H1 (cell line): ENCODE results near the gene SMG9. TPM values are rescaled to one million over a fixed set of nuclear protein-coding genes. Genes with fewer than 3 reads are reported as not detected.

ENCODE experiments used
- CTCF ChIA-PET: fragments of 300-600 bp; sonication (Branson Sonifier 250); formaldehyde crosslinking; loops from one replicate; lab custom pipeline; 2021; ENCODE audit not compliant: partially characterized antibody; lab: Charles Lee
- POLR2A ChIA-PET: fragments of 300-600 bp; sonication (Branson Sonifier 250); formaldehyde crosslinking; loops from one replicate; lab custom pipeline; 2021; ENCODE audit warnings: inconsistent platforms; ENCODE audit not compliant: partially characterized antibody; lab: Charles Lee
- DNase-seq, 2 experiments: peaks; one replicate each; pipeline versions ENCODE4 v3.0.0 to v3.0.0-alpha.2; 2010 to 2022; ENCODE audit warnings: low spot score in 2 of 2, low read depth in 1 of 2, mixed read lengths in 1 of 2
- FAIRE-seq: peaks from 2 replicates; lab custom pipeline; 2011; peaks lifted over from hg19 to GRCh38; lab: Jason Lieb, UNC
- H2AFZ ChIP-seq: 2 replicates; pipeline ENCODE4 v1.8.1; 2012; ENCODE audit warnings: low read length, inconsistent platforms
- H2AK5ac ChIP-seq: 2 replicates; pipeline ENCODE4 v1.6.1; 2013; ENCODE audit warnings: low read depth, low read length
- H2BK120ac ChIP-seq: replicated peaks from 2 replicates; pipeline ENCODE3; 2013; ENCODE audit warnings: low read depth, low read length, inconsistent platforms
- H2BK12ac ChIP-seq: 2 replicates; pipeline ENCODE4 v1.6.1; 2013; ENCODE audit warnings: low read depth, low read length
- H2BK15ac ChIP-seq: 2 replicates; pipeline ENCODE4 v1.6.1; 2013; ENCODE audit warnings: low read length
- H2BK20ac ChIP-seq: 2 replicates; pipeline ENCODE4 v1.6.1; 2013; ENCODE audit warnings: low read length
- H2BK5ac ChIP-seq: 2 replicates; pipeline ENCODE4 v1.6.1; 2013; ENCODE audit warnings: low read depth, low read length
- H3K14ac ChIP-seq: 2 replicates; pipeline ENCODE4 v1.6.1; 2013; ENCODE audit warnings: inconsistent platforms; ENCODE audit not compliant: insufficient read length
- H3K18ac ChIP-seq: 2 replicates; pipeline ENCODE4 v1.6.1; 2013; ENCODE audit warnings: low read length; ENCODE audit errors: extremely low read depth
- H3K23ac ChIP-seq: 2 replicates; pipeline ENCODE4 v1.6.1; 2013; ENCODE audit warnings: inconsistent platforms; ENCODE audit not compliant: insufficient read length
- H3K23me2 ChIP-seq: 2 replicates; pipeline ENCODE4 v1.6.1; 2013; ENCODE audit warnings: low read depth, low read length
- H3K27ac ChIP-seq: 2 replicates; pipeline ENCODE4 v1.6.1; 2011; ENCODE audit warnings: low read depth, low read length, inconsistent platforms
- H3K27me3 ChIP-seq, 4 experiments: replicated peaks in 1 of 4; 1 replicate in 1 of 4; 2 replicates in 3 of 4; pipeline versions ENCODE4 v1.6.1 to v1.8.1; 2011 to 2013; ENCODE audit warnings: low read length in 3 of 4, mild to moderate bottlenecking in 3 of 4, inconsistent platforms in 2 of 4, mixed read lengths in 2 of 4, moderate library complexity in 1 of 4; ENCODE audit not compliant: control insufficient read depth in 3 of 4, insufficient read depth in 3 of 4; ENCODE audit errors: extremely low read depth in 1 of 4
- H3K36me3 ChIP-seq, 4 experiments: 2 replicates each; pipeline versions ENCODE4 v1.6.1 to v1.8.1; 2011 to 2013; ENCODE audit warnings: mild to moderate bottlenecking in 4 of 4, low read length in 3 of 4, moderate library complexity in 2 of 4, control low read depth in 1 of 4, inconsistent platforms in 1 of 4; ENCODE audit not compliant: insufficient read depth in 4 of 4, control insufficient read depth in 2 of 4
- H3K4ac ChIP-seq: replicated peaks from 2 replicates; pipeline ENCODE3; 2013; ENCODE audit warnings: low read length, low read depth, mixed read lengths, inconsistent platforms; ENCODE audit not compliant: insufficient read length
- H3K4me1 ChIP-seq, 4 experiments: replicated peaks in 1 of 4; 1 replicate in 1 of 4; 2 replicates in 3 of 4; pipeline versions ENCODE4 v1.6.1 to v1.8.1; 2011 to 2013; ENCODE audit warnings: low read length in 3 of 4, inconsistent platforms in 2 of 4, mixed read lengths in 1 of 4; ENCODE audit not compliant: insufficient read depth in 4 of 4, control insufficient read depth in 3 of 4
- H3K4me2 ChIP-seq, 2 experiments: 2 replicates each; pipeline versions ENCODE4 v1.6.1 to v1.8.1; 2011 to 2013; ENCODE audit warnings: low read depth in 2 of 2, low read length in 2 of 2, control low read depth in 1 of 2, inconsistent platforms in 1 of 2, mild to moderate bottlenecking in 1 of 2; ENCODE audit not compliant: insufficient read depth in 1 of 2
- H3K4me3 ChIP-seq, 4 experiments: fragments of 200-600, 300-600 bp in 1 of 4; sonication (generic), shearing (Covaris generic), sonication (Bioruptor Twin) in 1 of 4; 2 replicates each; pipeline versions ENCODE4 v1.5.1 to v1.8.1; 2011 to 2016; ENCODE audit warnings: low read length in 4 of 4, low read depth in 3 of 4, control low read depth in 2 of 4, inconsistent platforms in 2 of 4, mild to moderate bottlenecking in 2 of 4, mixed read lengths in 1 of 4, moderate library complexity in 1 of 4; ENCODE audit not compliant: insufficient read depth in 2 of 4; ENCODE audit errors: extremely low read depth in 1 of 4
- H3K56ac ChIP-seq: replicated peaks from 2 replicates; pipeline ENCODE3; 2013; ENCODE audit warnings: low read depth, mild to moderate bottlenecking, mixed read lengths, low read length, inconsistent platforms; ENCODE audit not compliant: insufficient read length
- H3K79me1 ChIP-seq: 2 replicates; pipeline ENCODE4 v1.6.1; 2013; ENCODE audit warnings: low read depth, low read length, control low read depth
- H3K79me2 ChIP-seq, 2 experiments: 2 replicates each; pipeline versions ENCODE4 v1.6.1 to v1.8.1; 2012 to 2013; ENCODE audit warnings: low read length in 2 of 2, mild to moderate bottlenecking in 2 of 2, inconsistent platforms in 1 of 2; ENCODE audit not compliant: insufficient read depth in 2 of 2, control insufficient read depth in 1 of 2
- H3K9ac ChIP-seq, 4 experiments: replicated peaks in 1 of 4; 1 replicate in 1 of 4; 2 replicates in 3 of 4; pipeline versions ENCODE4 v1.6.1 to v1.8.1; 2011 to 2013; ENCODE audit warnings: low read depth in 3 of 4, low read length in 3 of 4, control low read depth in 2 of 4, mild to moderate bottlenecking in 2 of 4, moderate library complexity in 2 of 4, inconsistent platforms in 1 of 4; ENCODE audit errors: extremely low read depth in 1 of 4
- H3K9me3 ChIP-seq, 2 experiments: 2 replicates each; pipeline versions ENCODE4 v1.6.1 to v1.8.1; 2012 to 2013; ENCODE audit warnings: mild to moderate bottlenecking in 2 of 2, moderate library complexity in 2 of 2, control low read depth in 1 of 2, inconsistent platforms in 1 of 2, low read depth in 1 of 2, low read length in 1 of 2, mixed read lengths in 1 of 2; ENCODE audit not compliant: insufficient read depth in 2 of 2
- H4K20me1 ChIP-seq, 2 experiments: replicated peaks in 1 of 2; 2 replicates each; pipeline versions ENCODE3 to v1.8.1; 2011 to 2013; ENCODE audit warnings: inconsistent platforms in 2 of 2, low read length in 2 of 2, mild to moderate bottlenecking in 1 of 2; ENCODE audit not compliant: insufficient read depth in 2 of 2, control insufficient read depth in 1 of 2
- H4K5ac ChIP-seq: 2 replicates; pipeline ENCODE4 v1.6.1; 2013; ENCODE audit warnings: low read length, low read depth, mixed read lengths, inconsistent platforms; ENCODE audit not compliant: insufficient read length
- H4K8ac ChIP-seq: 2 replicates; pipeline ENCODE4 v1.8.0; 2013; ENCODE audit warnings: mild to moderate bottlenecking, moderate library complexity, low read length, inconsistent platforms; ENCODE audit not compliant: insufficient read depth; ENCODE audit errors: extremely low read depth
- H4K91ac ChIP-seq: replicated peaks from 2 replicates; pipeline ENCODE3; 2013; ENCODE audit warnings: low read length, mixed read lengths, inconsistent platforms; ENCODE audit not compliant: insufficient read length
- BACH1 ChIP-seq: IDR thresholded peaks from 2 replicates; pipeline ENCODE4 v1.6.1; 2012; ENCODE audit warnings: low read length, improper control_type of control experiment
- EZH2 ChIP-seq: fragments of 200-600 bp; sonication (generic); IDR thresholded peaks from 2 replicates; pipeline ENCODE4 v1.7.1; 2012; ENCODE audit warnings: low read depth, mild to moderate bottlenecking, moderate library complexity, low read length, inconsistent platforms; ENCODE audit not compliant: severe bottlenecking
- FOSL1 ChIP-seq: IDR thresholded peaks from 2 replicates; pipeline ENCODE4 v1.6.1; 2011; ENCODE audit warnings: mild to moderate bottlenecking, low read depth, low read length, moderate library complexity; ENCODE audit not compliant: insufficient read depth
- JUN ChIP-seq: IDR thresholded peaks from 2 replicates; pipeline ENCODE4 v1.6.1; 2011; ENCODE audit warnings: low read depth, mild to moderate bottlenecking, improper control_type of control experiment, low read length
- RAD21 ChIP-seq, 2 experiments: IDR thresholded peaks in 1 of 2; conservative IDR thresholded peaks in 1 of 2; 2 replicates each; pipeline ENCODE4 v1.6.1; 2011; ENCODE audit warnings: low read depth in 2 of 2, low read length in 2 of 2, improper control_type of control experiment in 1 of 2, inconsistent platforms in 1 of 2, mild to moderate bottlenecking in 1 of 2, moderate library complexity in 1 of 2
- RXRA ChIP-seq: IDR thresholded peaks from 2 replicates; pipeline ENCODE4 v1.6.1; 2011; ENCODE audit warnings: low read depth, mild to moderate bottlenecking, low read length, moderate library complexity; ENCODE audit not compliant: insufficient read depth
- SIN3A ChIP-seq, 2 experiments: IDR thresholded peaks in 1 of 2; conservative IDR thresholded peaks in 1 of 2; 2 replicates each; pipeline ENCODE4 v1.6.1; 2011 to 2012; ENCODE audit warnings: low read length in 2 of 2, improper control_type of control experiment in 1 of 2, low read depth in 1 of 2, mild to moderate bottlenecking in 1 of 2
- SP4 ChIP-seq: IDR thresholded peaks from 2 replicates; pipeline ENCODE4 v1.6.1; 2012; ENCODE audit warnings: low read length, inconsistent platforms
- SRF ChIP-seq: IDR thresholded peaks from 2 replicates; pipeline ENCODE4 v1.6.1; 2011; ENCODE audit warnings: mild to moderate bottlenecking, low read depth, low read length, moderate library complexity
- TEAD4 ChIP-seq: IDR thresholded peaks from 2 replicates; pipeline ENCODE4 v1.6.1; 2012; ENCODE audit warnings: low read depth, low read length, inconsistent platforms, mixed read lengths
- WGBS, 2 experiments: shearing (Covaris generic) in 1 of 2; methylation state at CpG; one replicate each; pipeline versions ENCODE4 v1.1.6 to v1.1.7; 2013 to 2015; ENCODE audit warnings: low lambda C conversion rate in 2 of 2, mixed read lengths in 2 of 2, inconsistent platforms in 1 of 2, low coverage in 1 of 2, missing lambda C conversion rate in 1 of 2; ENCODE audit not compliant: insufficient replicate concordance in 2 of 2, insufficient coverage in 1 of 2, insufficient read length in 1 of 2; ENCODE audit errors: extremely low coverage in 1 of 2, missing lambda C conversion rate in 1 of 2; 5-methylcytosine and 5-hydroxymethylcytosine counted together
- polyA plus RNA-seq, 7 experiments: library from polyadenylated mRNA; depleted of rRNA in 3 of 7; stranded (reverse) in 5 of 7; unstranded in 2 of 7; fragments of >200 nt in 5 of 7; fragments of 200-250 nt in 2 of 7; gene quantifications; 1 replicate in 5 of 7; 2 replicates in 1 of 7; 4 replicates in 1 of 7; pipeline versions ENCODE4 v1.2.1 to v1.2.3, GENCODE V29; 2011 to 2013; ENCODE audit warnings: missing spikeins in 2 of 7, mixed read lengths in 2 of 7
- total RNA-seq: library from RNA; stranded (reverse); fragmentation: NEBNext Ultra II Directional; extraction: Animal tissue kit (Norgen Biotek cat#: 25700); gene quantifications from 2 replicates; pipeline ENCODE4 v1.2.1, GENCODE V29; 2021
- TF ChIP-seq, protein P1 (sequence below): IDR thresholded peaks from 2 replicates; pipeline ENCODE4 v1.6.1; 2012; ENCODE audit warnings: low read length, inconsistent platforms

SMG9 gene
- total and polyA plus RNA-seq, 2 of the 8 experiments (the other 6 are each of a cell fraction or from before 2014, with no cell fraction given) = 20.4 to 28.7 TPM

DNA sequence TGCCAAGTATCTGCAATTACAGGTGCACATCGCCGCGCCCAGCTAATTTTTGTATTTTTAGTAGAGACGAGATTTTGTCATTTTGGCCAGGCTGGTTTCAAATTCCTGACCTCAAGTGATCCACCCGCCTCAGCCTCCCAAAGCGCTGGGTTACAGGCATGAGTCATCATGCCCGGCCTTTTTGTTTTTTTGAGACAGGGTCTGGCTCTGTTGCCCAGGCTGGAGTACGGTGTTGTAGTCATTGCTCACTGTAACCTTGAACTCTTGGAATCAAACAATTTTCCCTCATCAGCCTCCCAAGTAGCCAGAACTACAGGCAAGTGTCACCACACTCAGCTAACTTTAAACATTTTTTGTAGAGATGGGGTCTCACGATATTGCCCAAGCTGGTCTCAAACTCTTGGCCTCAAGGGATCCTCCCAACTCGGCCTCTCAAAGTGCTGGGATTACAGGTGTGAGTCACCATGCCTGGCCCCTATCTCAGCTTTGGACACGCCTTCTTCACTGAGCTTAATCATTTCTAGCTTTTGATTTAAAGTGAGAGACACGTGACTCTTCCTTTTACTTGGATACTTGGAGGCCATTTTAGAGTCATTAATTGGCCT lies 42.9 kb downstream of the SMG9 start:
- H3K23me2 ChIP-seq = no peaks in the 10 kb centered on the region
- H2BK5ac ChIP-seq = no peak overlapping the region
- no peak overlapping the region for H3K14ac ChIP-seq
- ChIA-PET POLR2A (interaction anchor here (0.9 kb wide), 1 partner anchor 12 kb away, joined by 3 read pairs; no protein-coding TSS in a partner anchor), CTCF (interaction anchor here (1.0 kb wide), 1 partner anchor 43 kb away, joined by 4 read pairs; no protein-coding TSS in a partner anchor)
- no peaks in the 10 kb centered on the region for H3K4me1 ChIP-seq
- H3K18ac ChIP-seq = no peak overlapping the region
- H3K27me3 ChIP-seq = no peaks in the 10 kb centered on the region
- DNase-seq (no peak), FAIRE-seq (no peak)
- H3K4me2 ChIP-seq = no peak overlapping the region
- H3K9me3 ChIP-seq = peaks cover 5 to 7% of the 10 kb centered on the region in 2 experiments; a peak in 3 of 4 replicates
- no peak overlapping the region for H2BK12ac ChIP-seq
- WGBS, 2 experiments = 88% methylated on average over 12 of the region's 12 CpGs; no CpG with 5 or more reads in 1 of the 2 experiments
- no peaks in the 10 kb centered on the region for H3K79me1 ChIP-seq
- H3K27ac ChIP-seq = no peak overlapping the region
- H4K8ac ChIP-seq = no peak overlapping the region
- no peak overlapping the region for H2BK120ac ChIP-seq
- no peak overlapping the region for H3K9ac ChIP-seq
- H3K23ac ChIP-seq = no peak overlapping the region
- H4K91ac ChIP-seq = no peak overlapping the region
- no peaks in the 10 kb centered on the region for H3K36me3 ChIP-seq
- H3K4ac ChIP-seq = no peak overlapping the region
- no peak overlapping the region for H2BK20ac ChIP-seq
- H2AK5ac ChIP-seq = no peak overlapping the region
- no peaks in the 10 kb centered on the region for H3K79me2 ChIP-seq
- H2BK15ac ChIP-seq = no peak overlapping the region
- H4K5ac ChIP-seq = no peak overlapping the region
- no peak overlapping the region for H2AFZ ChIP-seq
- no peak overlapping the region for H3K56ac ChIP-seq
- H4K20me1 ChIP-seq = no peaks in the 10 kb centered on the region
- no peak overlapping the region for H3K4me3 ChIP-seq
- no peak for TF ChIP-seq JUN
- TF ChIP-seq BACH1 = no peak
- TF ChIP-seq, protein P1, sequence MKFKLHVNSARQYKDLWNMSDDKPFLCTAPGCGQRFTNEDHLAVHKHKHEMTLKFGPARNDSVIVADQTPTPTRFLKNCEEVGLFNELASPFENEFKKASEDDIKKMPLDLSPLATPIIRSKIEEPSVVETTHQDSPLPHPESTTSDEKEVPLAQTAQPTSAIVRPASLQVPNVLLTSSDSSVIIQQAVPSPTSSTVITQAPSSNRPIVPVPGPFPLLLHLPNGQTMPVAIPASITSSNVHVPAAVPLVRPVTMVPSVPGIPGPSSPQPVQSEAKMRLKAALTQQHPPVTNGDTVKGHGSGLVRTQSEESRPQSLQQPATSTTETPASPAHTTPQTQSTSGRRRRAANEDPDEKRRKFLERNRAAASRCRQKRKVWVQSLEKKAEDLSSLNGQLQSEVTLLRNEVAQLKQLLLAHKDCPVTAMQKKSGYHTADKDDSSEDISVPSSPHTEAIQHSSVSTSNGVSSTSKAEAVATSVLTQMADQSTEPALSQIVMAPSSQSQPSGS = no peak
- TF ChIP-seq SP4 = no peak
- no peak for TF ChIP-seq FOSL1
- TF ChIP-seq SRF = no peak
- TF ChIP-seq EZH2 = no peak
- TF ChIP-seq RAD21 (IDR thresholded peaks at IDR 0.05 in 1 of 2, conservative IDR thresholded peaks at IDR 0.05 in 1 of 2; ENCODE audit: low read depth in 2 of 2, low read length in 2 of 2) = no peak
- no peak for TF ChIP-seq SIN3A (conservative IDR thresholded peaks at IDR 0.05 in 1 of 2, IDR thresholded peaks at IDR 0.05 in 1 of 2; ENCODE audit: low read depth in 1 of 2, low read length in 2 of 2)
- TF ChIP-seq TEAD4 = no peak
- TF ChIP-seq RXRA = no peak
